Embryonic facial prominence (tissue), 1 donor: ENCODE results near the gene LMX1B.
"Not testable (repeated sequence)": the region's sequence is repeated elsewhere in the genome, so short reads cannot be mapped to it uniquely, and the experiment has no call there.

Source experiments
- DNase-seq: peaks from one replicate; pipeline ENCODE4 v3.0.0-alpha.2; 2016; ENCODE audit errors: extremely low spot score

The LMX1B gene

GRCh38 chr9:126695701-126696400 is 82.1 kb downstream of the LMX1B start:
- no peak for DNase-seq

- no peak for DNase-seq
Observed at GRCh38 chr9:126696401-126697145, 82.8 kb downstream of the LMX1B start.

- DNase-seq, result no peak
Observed at GRCh38 chr9:126697330-126697729, 83.6 kb downstream of the LMX1B start.

DNA sequence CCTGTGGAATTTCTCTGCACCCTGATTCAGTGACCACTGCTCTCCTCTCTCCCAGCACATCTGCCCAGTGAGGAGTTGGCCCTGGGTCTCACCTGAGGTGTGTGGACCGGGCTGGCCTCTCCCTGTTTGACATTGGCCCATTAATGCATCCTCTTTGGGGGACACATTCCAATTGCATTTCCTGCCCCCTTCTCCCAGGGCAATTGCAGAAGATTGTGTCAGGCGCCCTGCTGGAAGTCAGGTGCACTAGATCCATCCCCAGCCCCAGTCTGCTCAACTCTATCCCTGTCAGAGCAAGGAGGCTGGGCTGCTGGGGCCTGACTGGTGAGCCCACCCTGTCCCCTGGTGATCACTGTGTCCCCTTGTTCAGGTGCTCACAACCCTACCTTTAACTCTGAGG is 84.5 kb downstream of the LMX1B start:
- DNase-seq, result no peak

- DNase-seq, result no peak
Observed at GRCh38 chr9:126698756-126699155, 85.0 kb downstream of the LMX1B start.

GRCh38 chr9:126699401-126699881 is 85.7 kb downstream of the LMX1B start:
- no peak for DNase-seq

- no peak for DNase-seq
Observed at GRCh38 chr9:126700296-126700695, 86.6 kb downstream of the LMX1B start.

- no peak for DNase-seq
Observed at GRCh38 chr9:126700903-126701812, 87.4 kb downstream of the LMX1B start.

DNA sequence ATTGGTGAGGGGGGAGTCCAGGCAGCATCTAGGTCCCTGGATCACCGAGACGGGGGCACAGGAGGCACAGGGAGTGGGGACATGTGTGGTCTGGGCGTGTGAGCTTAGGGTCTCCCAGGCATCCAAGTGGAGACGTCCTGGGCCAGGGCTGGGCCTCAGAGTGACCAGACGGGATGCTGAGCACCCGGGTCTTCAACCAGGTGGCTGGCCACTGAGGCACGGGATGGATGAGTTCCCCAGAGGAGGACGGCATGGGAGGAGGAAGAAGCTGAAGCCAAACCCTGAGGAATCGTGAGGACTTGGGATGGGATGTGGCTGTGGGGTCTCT is 88.0 kb downstream of the LMX1B start:
- no peak for DNase-seq

- no peak for DNase-seq
Observed at GRCh38 chr9:126702151-126703001, 88.6 kb downstream of the LMX1B start.

GRCh38 chr9:126703002-126703865 is 89.5 kb downstream of the LMX1B start:
- no peak for DNase-seq

DNA sequence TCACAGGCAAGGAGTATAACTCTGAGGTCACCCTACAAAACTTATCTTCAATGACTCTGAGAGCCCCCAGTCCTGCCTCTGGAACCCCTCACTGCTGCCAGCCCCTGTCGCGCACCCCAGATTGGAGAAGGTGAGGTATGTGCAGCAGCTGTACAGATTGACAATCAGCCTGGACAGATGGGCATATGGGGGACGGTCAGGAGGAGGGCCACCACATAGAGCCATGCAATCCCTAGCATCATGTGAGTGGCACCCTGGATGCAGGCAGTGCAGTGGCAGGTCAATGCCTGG is 90.1 kb downstream of the LMX1B start:
- DNase-seq, result no peak

GRCh38 chr9:126704157-126704891 is 90.6 kb downstream of the LMX1B start:
- DNase-seq, result no peak

DNA sequence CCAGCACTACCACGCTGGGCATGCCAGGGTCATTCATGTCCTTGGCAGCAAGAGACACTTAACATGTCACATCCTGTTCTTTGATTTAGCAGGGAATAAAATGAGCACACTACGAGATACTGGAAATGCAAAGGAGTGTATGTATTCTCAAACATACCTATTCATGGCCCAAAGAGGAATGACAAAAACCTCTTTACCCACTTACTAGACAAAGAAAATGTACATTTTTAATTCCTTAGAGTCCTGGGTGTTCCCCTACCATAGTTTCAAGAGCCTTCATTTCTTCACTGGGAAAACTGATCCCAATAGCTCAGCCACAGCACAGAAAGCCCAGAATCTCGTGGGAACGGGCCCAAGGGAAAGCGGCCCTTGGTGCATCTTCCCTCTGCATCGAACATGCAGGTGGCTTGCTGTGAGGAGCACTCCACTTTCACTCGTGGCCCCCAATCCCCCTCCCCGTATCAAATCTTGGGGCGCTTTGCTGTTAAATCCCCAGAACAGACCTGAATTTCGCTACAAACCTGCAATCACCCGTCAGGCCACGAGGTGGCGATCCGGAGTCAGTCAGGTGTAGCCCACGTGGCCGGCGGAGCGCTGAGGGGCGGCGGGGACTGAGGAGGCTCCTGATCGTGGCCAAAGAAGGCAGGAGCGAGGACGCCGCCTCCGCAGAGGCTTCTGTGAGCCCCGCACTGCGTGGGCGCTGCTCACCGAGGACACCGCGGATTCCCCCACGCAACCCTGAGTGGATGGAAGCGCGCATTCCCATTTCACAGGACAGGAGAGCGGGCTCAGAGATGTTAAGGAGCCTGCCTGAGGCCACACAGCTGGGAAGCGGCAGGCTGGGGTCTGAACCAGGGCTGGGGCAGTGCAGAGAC is 91.4 kb downstream of the LMX1B start:
- DNase-seq, result no peak

DNA sequence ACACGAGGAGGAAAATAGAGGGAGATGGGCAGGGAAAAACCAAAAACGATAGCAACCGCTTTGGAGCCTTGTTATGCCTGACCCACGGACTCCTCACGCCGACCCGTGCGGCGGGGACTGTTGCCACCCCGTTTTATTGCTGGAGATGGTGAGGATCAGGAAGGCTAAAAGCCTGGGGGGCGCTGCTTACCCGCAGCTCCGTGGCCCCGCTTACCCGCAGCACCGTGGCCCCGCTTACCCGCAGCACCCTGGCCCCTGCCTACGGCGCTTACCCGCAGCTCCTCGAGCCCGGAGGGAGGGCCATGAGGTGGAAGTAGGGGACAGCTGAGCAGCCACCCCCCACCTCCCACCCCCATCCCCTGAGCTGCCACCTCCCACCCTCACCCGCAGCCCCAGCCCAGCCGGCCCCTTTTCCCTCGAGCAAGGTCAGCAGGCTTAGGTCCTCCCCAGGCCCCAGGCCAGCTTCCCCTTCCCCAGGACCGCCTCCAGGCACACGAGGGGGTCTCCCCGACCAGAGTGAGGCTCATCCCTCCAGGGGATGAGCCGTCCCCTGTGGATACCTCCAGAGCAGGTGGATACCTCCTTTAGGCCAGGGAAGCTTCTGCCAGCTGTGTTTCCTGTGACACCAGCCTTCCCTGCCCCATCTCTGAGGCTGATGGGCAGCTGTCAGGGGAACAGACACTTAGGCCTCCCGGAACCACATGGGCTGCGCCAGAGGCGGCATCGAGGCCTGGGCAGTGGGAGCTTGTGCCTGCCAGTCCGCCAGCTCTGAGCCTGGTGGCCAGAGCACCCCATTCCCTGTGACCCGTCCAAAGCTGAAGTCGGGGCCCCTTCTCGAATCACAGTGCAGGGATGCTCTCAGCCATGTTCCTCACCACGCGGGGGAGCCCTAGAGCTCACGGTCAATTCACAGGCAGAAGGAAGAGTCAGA is 92.3 kb downstream of the LMX1B start:
- no peak for DNase-seq

DNA sequence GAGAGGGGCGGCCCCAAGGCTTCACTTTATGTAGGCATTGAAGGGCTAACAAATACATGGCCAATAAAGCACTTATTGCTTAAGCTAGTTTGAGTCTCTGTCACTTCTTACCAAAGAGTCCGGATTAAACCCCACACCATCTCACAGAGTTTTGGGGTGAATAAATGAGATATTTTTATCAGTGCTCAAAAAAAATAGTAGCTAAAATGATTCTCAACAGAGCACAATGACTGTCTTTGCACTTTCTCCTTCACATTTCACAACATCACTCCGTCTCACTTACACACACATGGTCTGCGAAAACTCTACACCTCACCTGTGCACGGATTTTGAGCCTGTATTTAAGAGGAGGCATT is 92.9 kb downstream of the LMX1B start:
- DNase-seq, result no peak

DNA sequence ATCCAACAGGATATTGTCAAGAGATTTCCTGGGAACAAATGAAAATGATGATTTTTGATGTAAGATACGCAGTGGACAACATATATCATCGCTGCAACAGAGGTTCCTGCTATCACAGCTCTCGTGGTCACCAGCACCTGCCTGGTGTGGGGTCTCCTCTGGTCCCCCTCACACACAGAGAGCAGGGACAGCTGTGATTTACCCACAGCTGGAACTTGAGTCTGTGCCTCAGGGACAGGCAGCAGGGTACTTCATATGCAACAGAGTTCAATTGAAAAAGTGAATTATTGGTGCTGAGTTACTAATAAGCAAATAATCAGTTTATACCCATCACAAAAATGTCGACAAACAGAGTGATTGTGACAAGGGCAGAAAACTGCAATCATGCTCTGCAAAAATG is 93.4 kb downstream of the LMX1B start:
- no peak for DNase-seq

DNA sequence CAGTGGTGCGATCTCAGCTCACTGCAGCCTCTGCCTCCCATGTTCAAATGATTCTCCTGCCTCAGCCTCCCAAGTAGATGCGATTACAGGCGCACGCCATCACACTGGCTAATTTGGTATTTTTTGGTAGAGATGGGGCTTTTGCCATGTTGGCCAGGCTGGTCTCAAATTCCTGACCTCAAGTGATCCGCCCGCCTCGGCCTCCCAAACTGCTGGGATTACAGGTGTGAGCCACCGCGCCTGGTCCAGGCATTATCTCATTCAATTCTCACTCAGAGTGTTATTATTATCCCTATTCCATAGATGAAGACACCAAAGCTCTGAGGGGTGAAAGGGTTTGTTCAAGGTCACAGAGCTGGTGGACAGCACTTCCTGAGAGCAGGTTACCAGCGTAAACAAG is 94.0 kb downstream of the LMX1B start:
- DNase-seq, result not testable (repeated sequence)
